HUES48 (cell line): Measurements from ENCODE around the gene PRSS36.
"Not testable (repeated sequence)": the region's sequence is repeated elsewhere in the genome, so short reads cannot be mapped to it uniquely, and the experiment has no call there.

Source experiments
- H3K27ac ChIP-seq: one replicate; pipeline ENCODE4 v1.7.0; 2013; ENCODE audit warnings: low read depth, low read length, inconsistent platforms
- H3K27me3 ChIP-seq: 2 replicates; pipeline ENCODE4 v1.6.1; 2013; ENCODE audit warnings: mild to moderate bottlenecking, low read length; ENCODE audit not compliant: control insufficient read depth, insufficient read depth
- H3K36me3 ChIP-seq: 2 replicates; pipeline ENCODE4 v1.6.1; 2013; ENCODE audit warnings: low read length; ENCODE audit not compliant: control insufficient read depth, insufficient read depth
- H3K4me1 ChIP-seq: 2 replicates; pipeline ENCODE4 v1.6.1; 2013; ENCODE audit warnings: mild to moderate bottlenecking, low read length; ENCODE audit not compliant: control insufficient read depth, insufficient read depth
- H3K4me3 ChIP-seq: 2 replicates; pipeline ENCODE4 v1.5.1; 2013; ENCODE audit warnings: mild to moderate bottlenecking, low read depth, low read length
- H3K9ac ChIP-seq: 2 replicates; pipeline ENCODE4 v1.6.1; 2013; ENCODE audit warnings: mild to moderate bottlenecking, low read depth, low read length, moderate library complexity
- H3K9me3 ChIP-seq: 2 replicates; pipeline ENCODE4 v1.6.1; 2013; ENCODE audit warnings: low read length; ENCODE audit not compliant: control insufficient read depth, insufficient read depth

Gene PRSS36

DNA sequence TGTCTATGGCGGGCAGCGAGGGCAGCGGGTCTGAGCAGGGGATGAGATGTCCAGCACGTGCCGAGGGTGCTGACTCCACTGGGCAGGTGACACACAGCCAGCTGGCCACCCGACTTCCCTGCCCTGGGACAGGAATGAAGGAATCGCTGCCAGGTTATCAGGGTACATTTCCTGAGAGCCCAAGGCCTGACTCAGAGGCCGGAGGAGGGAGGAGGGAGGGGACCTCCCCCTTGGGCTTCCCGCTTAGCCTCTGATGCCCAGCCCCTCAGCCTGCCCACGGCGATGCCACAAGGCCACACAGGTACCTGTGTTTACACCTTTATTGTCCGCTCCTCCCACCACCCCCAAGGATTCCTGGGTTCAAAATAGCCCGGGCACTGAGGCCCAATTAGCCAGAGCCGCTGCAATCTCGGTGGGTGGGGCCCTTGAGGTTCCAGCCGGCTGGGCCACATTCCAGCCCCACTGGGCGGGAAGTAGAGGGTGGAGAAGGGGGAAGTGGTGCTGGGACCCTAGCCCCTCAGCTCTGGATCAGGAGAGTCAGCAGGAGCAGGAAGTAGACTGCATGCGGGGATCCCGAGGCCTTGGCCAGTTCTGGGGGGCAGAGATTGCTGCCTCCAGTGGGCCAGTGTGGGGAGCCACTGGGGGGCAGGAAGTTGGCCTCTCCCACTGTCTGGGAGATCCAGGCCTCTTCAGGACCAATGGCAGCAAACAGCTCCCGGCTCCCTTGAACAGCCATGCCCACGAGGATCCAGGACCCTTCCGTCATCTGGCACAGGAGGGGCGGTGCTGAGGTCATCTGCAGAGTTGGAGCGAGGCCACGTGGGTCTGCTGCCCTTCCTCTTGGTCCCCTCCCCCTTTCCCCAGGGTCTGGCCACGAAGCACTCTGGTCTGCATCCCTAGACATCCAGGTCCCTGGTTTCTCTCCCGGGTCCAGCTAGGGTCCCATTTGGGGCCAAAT is 11.0 kb downstream of the PRSS36 start:
- H3K9me3 ChIP-seq: no peaks in the 10 kb centered on the region
- no peaks in the 10 kb centered on the region for H3K36me3 ChIP-seq
- no peak overlapping the region for H3K9ac ChIP-seq
- H3K4me1 ChIP-seq: peaks cover 33% of the 10 kb centered on the region
- H3K4me3 ChIP-seq: no peak overlapping the region
- H3K27me3 ChIP-seq: peaks cover 11% of the 10 kb centered on the region
- H3K27ac ChIP-seq: peak overlapping the region; percentile 66

- H3K4me1 ChIP-seq: peaks cover 41% of the 10 kb centered on the region
- H3K36me3 ChIP-seq: peaks cover 15% of the 10 kb centered on the region
- not testable (repeated sequence) for H3K27ac ChIP-seq, H3K9ac ChIP-seq, H3K9me3 ChIP-seq, H3K27me3 ChIP-seq, H3K4me3 ChIP-seq
These were observed 12.9 kb downstream of the PRSS36 start for GRCh38 chr16:31136822-31137499.

- Histone ChIP-seq H3K9me3 (no peaks in the 10 kb centered on the region), H3K9ac (no peak overlapping the region), H3K36me3 (peaks cover 22% of the 10 kb centered on the region), H3K27me3 (no peaks in the 10 kb centered on the region), H3K27ac (no peak overlapping the region), H3K4me1 (peaks cover 37% of the 10 kb centered on the region), H3K4me3 (no peak overlapping the region)
These were observed 13.6 kb downstream of the PRSS36 start for GRCh38 chr16:31136287-31136662.

- Histone ChIP-seq H3K9me3 (no peaks in the 10 kb centered on the region), H3K4me3 (peak within 1 kb of the TSS; percentile 78), H3K9ac (peak within 1 kb of the TSS; percentile 76), H3K36me3 (peaks cover 25% of the 10 kb centered on the region), H3K27me3 (no peaks in the 10 kb centered on the region), H3K4me1 (peaks cover 40% of the 10 kb centered on the region), H3K27ac (peak within 1 kb of the TSS; percentile 91)
These were observed 14.2 kb downstream of the PRSS36 start, which contains the start of gene PRSS8 for GRCh38 chr16:31135535-31136286. TSS of gene PRSS8 (minus strand) at chr16:31135727. CDS start at chr16:31135498, 229 bp downstream.

DNA sequence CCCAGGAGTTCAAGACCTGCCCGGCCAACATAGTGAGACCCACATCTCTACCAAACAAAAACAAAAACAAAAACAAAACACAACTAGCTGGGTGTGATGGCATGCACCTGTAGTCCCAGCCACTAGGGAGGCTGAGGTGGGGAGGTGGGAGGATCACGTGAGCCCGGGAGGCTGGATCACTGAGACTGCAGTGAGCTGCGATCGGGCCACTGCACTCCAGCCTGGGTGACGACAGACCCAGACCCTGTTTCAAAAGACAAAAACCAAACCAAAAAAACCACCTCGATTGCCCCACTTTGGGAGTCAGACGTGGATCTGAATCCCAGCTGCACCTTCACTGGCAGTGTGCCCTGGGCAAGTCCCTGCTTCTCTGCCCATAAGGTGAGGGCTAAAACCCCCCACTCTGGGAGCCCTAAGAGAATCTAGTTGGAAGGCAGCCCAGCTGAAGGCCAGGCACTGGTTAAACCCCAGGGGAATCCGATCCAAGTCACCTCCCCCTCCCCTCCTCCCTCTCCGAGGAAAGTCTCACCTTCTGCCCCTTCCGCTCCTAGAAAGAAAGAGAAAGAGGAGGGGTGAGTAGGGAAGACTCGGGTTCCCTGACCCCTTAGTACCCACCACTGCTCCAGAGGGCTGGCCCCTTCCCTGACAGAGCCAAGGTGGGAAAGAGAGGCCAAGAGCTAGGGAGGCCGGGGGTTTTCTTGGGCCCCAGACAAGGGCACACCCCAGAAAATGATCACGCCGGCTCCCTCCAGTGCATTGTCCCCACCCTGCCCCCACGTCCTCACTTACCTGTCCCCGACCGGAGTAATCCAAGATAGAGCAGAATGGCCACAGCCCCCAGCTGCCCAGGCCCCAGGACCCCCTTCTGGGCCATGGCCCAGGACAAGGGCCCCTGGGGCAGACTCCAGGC is 15.0 kb downstream of the PRSS36 start:
- H3K4me3 ChIP-seq: peak overlapping the region; percentile 78
- H3K9me3 ChIP-seq: no peaks in the 10 kb centered on the region
- peak overlapping the region; percentile 76 for H3K9ac ChIP-seq
- H3K27me3 ChIP-seq: no peaks in the 10 kb centered on the region
- H3K36me3 ChIP-seq: peaks cover 25% of the 10 kb centered on the region
- H3K27ac ChIP-seq: peak overlapping the region; percentile 91
- peaks cover 43% of the 10 kb centered on the region for H3K4me1 ChIP-seq

GRCh38 chr16:31134091-31134571 is 15.7 kb downstream of the PRSS36 start:
- peak overlapping the region; percentile 78 for H3K4me3 ChIP-seq
- peak overlapping the region; percentile 91 for H3K27ac ChIP-seq
- H3K9ac ChIP-seq: no peak overlapping the region
- peaks cover 25% of the 10 kb centered on the region for H3K36me3 ChIP-seq
- H3K27me3 ChIP-seq: no peaks in the 10 kb centered on the region
- no peaks in the 10 kb centered on the region for H3K9me3 ChIP-seq
- H3K4me1 ChIP-seq: peaks cover 40% of the 10 kb centered on the region

GRCh38 chr16:31133046-31133501 is 16.8 kb downstream of the PRSS36 start:
- H3K4me1 ChIP-seq: peaks cover 30% of the 10 kb centered on the region
- H3K9me3 ChIP-seq: no peaks in the 10 kb centered on the region
- peaks cover 25% of the 10 kb centered on the region for H3K36me3 ChIP-seq
- no peak overlapping the region for H3K9ac ChIP-seq
- H3K4me3 ChIP-seq: no peak overlapping the region
- H3K27me3 ChIP-seq: no peaks in the 10 kb centered on the region
- H3K27ac ChIP-seq: no peak overlapping the region

DNA sequence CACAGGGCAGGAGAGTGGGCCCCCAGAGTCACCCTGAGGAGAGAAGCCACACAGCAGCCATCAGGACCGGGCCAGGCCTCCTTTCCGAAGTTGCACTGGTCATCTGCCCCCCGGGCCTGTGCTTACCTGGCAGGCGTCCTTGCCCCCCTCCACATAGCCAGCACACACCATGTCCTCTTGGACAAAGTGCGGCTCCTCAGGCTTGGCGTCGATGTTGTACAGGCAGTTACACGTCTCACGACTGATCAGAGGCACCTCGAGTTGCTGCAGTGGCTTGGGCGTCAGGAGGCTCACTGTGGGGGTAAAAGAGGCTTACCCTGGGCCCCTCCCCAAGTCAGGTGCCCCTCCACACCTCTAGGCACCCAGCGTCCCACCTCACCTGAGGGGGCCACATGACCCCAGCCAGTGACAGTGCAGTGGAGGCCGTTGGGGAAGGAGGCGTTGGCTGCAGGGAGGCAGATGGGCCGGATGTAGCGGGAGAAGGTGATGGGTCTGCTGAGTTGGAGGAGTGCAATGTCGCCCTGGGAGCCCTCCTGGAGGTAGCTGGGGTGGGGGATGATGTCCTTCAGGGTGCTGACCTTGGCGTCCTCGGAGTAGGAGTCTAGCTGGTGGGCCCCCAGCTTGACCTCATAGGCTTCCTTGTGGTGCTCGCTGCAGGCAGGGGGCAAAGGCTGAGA is 17.4 kb downstream of the PRSS36 start:
- H3K9me3 ChIP-seq: no peaks in the 10 kb centered on the region
- no peak overlapping the region for H3K4me3 ChIP-seq
- H3K27ac ChIP-seq: no peak overlapping the region
- H3K4me1 ChIP-seq: peaks cover 30% of the 10 kb centered on the region
- H3K9ac ChIP-seq: no peak overlapping the region
- no peaks in the 10 kb centered on the region for H3K27me3 ChIP-seq
- H3K36me3 ChIP-seq: peaks cover 30% of the 10 kb centered on the region

DNA sequence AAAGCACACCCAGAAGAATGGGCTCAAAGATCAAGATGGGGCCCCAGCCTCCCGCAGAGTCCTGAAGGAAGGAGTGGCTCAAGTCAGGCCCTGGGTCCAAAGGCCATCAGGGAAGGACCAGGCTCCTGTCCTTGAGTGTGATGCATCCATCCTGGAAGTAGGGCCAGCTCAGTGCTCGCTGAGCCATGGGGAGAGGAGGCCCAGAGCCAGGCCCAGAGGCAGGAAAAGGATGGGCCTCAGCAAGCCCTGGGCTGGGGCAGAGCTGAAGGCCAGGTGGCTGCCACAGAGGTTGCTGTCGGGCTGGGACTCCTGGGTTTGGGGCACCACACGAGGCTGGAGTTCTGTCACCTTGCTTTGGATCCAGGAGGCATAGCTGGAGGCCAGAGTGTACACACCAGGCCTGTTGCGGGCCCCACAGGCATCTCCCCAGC is 18.0 kb downstream of the PRSS36 start:
- Histone ChIP-seq H3K27me3 (no peaks in the 10 kb centered on the region), H3K4me1 (peaks cover 30% of the 10 kb centered on the region), H3K27ac (no peak overlapping the region), H3K9ac (no peak overlapping the region), H3K4me3 (no peak overlapping the region), H3K9me3 (no peaks in the 10 kb centered on the region), H3K36me3 (peaks cover 31% of the 10 kb centered on the region)
